ENCODE data around the gene PFKFB3. TPM values are rescaled to one million over a fixed set of nuclear protein-coding genes. Genes with fewer than 3 reads are reported as not detected.
"Not testable (repeated sequence)": the region's sequence is repeated elsewhere in the genome, so short reads cannot be mapped to it uniquely, and the experiment has no call there.

Gene PFKFB3
- total RNA-seq, 4 donors from 2014 or later = 56.4 to 77.4 (median 69.2) TPM

- WGBS, 2 donors = 91 to 92% methylated on average over 6 of the region's 6 CpGs
- no peak for TF ChIP-seq CTCF (IDR thresholded peaks at IDR 0.05)
- TF ChIP-seq POLR2A (IDR thresholded peaks at IDR 0.05) = no peak
- DNase-seq (ENCODE audit: low spot score in 2 of 2) = no peak
- H3K4me3 ChIP-seq (ENCODE audit: low read depth, poor library complexity, severe bottlenecking) = no peak overlapping the region
- intact Hi-C loops (cut with DNase I; ENCODE audit: low total_unique reads) = no loop called here
Measured at GRCh38 chr10:6187278-6187677, 15.5 kb upstream of the PFKFB3 start.

GRCh38 chr10:6190033-6190432 is 12.7 kb upstream of the PFKFB3 start:
- WGBS, 2 donors = 89 to 90% methylated on average over 9 of the region's 9 CpGs
- H3K4me3 ChIP-seq (ENCODE audit: low read depth, poor library complexity, severe bottlenecking); DNase-seq (ENCODE audit: low spot score in 2 of 2); intact Hi-C loops (cut with DNase I; ENCODE audit: low total_unique reads): not testable (repeated sequence)

GRCh38 chr10:6191147-6191546 is 11.6 kb upstream of the PFKFB3 start:
- no peak overlapping the region for H3K4me3 ChIP-seq (ENCODE audit: low read depth, poor library complexity, severe bottlenecking)
- DNase-seq (ENCODE audit: low spot score in 2 of 2) = no peak
- intact Hi-C loops (cut with DNase I; ENCODE audit: low total_unique reads) = no loop called here
- 80 to 85% methylated on average over 8 of the region's 8 CpGs for WGBS, 2 donors
- TF ChIP-seq CTCF (IDR thresholded peaks at IDR 0.05) (no peak), POLR2A (IDR thresholded peaks at IDR 0.05) (no peak)

- no peak for DNase-seq (ENCODE audit: low spot score in 2 of 2)
- no peak overlapping the region for H3K4me3 ChIP-seq (ENCODE audit: low read depth, poor library complexity, severe bottlenecking)
- intact Hi-C loops (cut with DNase I; ENCODE audit: low total_unique reads) = no loop called here
- WGBS, 2 donors = 91 to 92% methylated on average over 19 of the region's 19 CpGs
- no peak for TF ChIP-seq POLR2A (IDR thresholded peaks at IDR 0.05)
- no peak for TF ChIP-seq CTCF (IDR thresholded peaks at IDR 0.05)
Measured at GRCh38 chr10:6191569-6191968, 11.2 kb upstream of the PFKFB3 start.

GRCh38 chr10:6193342-6193741 is 9.4 kb upstream of the PFKFB3 start:
- intact Hi-C loops (cut with DNase I; ENCODE audit: low total_unique reads); H3K4me3 ChIP-seq (ENCODE audit: low read depth, poor library complexity, severe bottlenecking); DNase-seq (ENCODE audit: low spot score in 2 of 2): not testable (repeated sequence)
- 95% methylated on average over 5 of the region's 5 CpGs for WGBS, 2 donors

GRCh38 chr10:6194311-6194710 is 8.4 kb upstream of the PFKFB3 start:
- H3K4me3 ChIP-seq (ENCODE audit: low read depth, poor library complexity, severe bottlenecking) = no peak overlapping the region
- DNase-seq (ENCODE audit: low spot score in 2 of 2) = no peak
- intact Hi-C loops (cut with DNase I; ENCODE audit: low total_unique reads) = no loop called here
- TF ChIP-seq CTCF (IDR thresholded peaks at IDR 0.05) (no peak), POLR2A (IDR thresholded peaks at IDR 0.05) (no peak)
- WGBS, 2 donors = 98 to 99% methylated on average over 6 of the region's 6 CpGs

- no peak overlapping the region for H3K4me3 ChIP-seq (ENCODE audit: low read depth, poor library complexity, severe bottlenecking)
- DNase-seq (ENCODE audit: low spot score in 2 of 2) = no peak
- TF ChIP-seq POLR2A (IDR thresholded peaks at IDR 0.05) (no peak), CTCF (IDR thresholded peaks at IDR 0.05) (no peak)
- intact Hi-C loops (cut with DNase I; ENCODE audit: low total_unique reads) = no loop called here
- 74% methylated on average over 6 of the region's 6 CpGs for WGBS, 2 donors
Measured at GRCh38 chr10:6195376-6195775, 7.4 kb upstream of the PFKFB3 start.
